OCI-LY1 (cell line): ENCODE measurements around the gene HTRA3.

ENCODE experiments used
- H2AFZ ChIP-seq: fragments of 200-600 bp; sonication (generic), shearing (Covaris generic); 2 replicates; pipeline ENCODE4 v1.6.0; 2014; ENCODE audit warnings: antibody characterized with exemption, mild to moderate bottlenecking, low read length
- H3F3A ChIP-seq: fragments of 200-600 bp; sonication (generic), shearing (Covaris generic); 2 replicates; pipeline ENCODE4 v1.6.0; 2014; ENCODE audit warnings: mild to moderate bottlenecking, antibody characterized with exemption, low read length, moderate library complexity; ENCODE audit not compliant: insufficient read depth
- H3K27ac ChIP-seq: fragments of 200-600 bp; sonication (generic); 2 replicates; pipeline ENCODE4 v1.5.1; 2014; ENCODE audit warnings: low read length, mixed run types, mild to moderate bottlenecking, low read depth; ENCODE audit not compliant: poor library complexity, severe bottlenecking
- H3K27me3 ChIP-seq: fragments of 200-600 bp; sonication (generic); 2 replicates; pipeline ENCODE4 v1.6.0; 2014; ENCODE audit warnings: antibody characterized with exemption, mild to moderate bottlenecking, low read length, moderate library complexity; ENCODE audit not compliant: insufficient read depth
- H3K36me3 ChIP-seq: fragments of 200-600 bp; sonication (generic); 2 replicates; pipeline ENCODE4 v1.6.1; 2014; ENCODE audit warnings: mild to moderate bottlenecking, antibody characterized with exemption, low read length, moderate library complexity, mixed read lengths; ENCODE audit not compliant: insufficient read depth
- H3K4me1 ChIP-seq: fragments of 200-600 bp; sonication (generic); 2 replicates; pipeline ENCODE4 v1.5.1; 2014; ENCODE audit warnings: mild to moderate bottlenecking, low read length, moderate library complexity; ENCODE audit not compliant: insufficient read depth, severe bottlenecking
- H3K4me2 ChIP-seq: fragments of 200-600 bp; sonication (generic), shearing (Covaris generic); 2 replicates; pipeline ENCODE4 v1.6.1; 2014; ENCODE audit warnings: low read length
- H3K4me3 ChIP-seq: fragments of 200-600 bp; sonication (generic); 2 replicates; pipeline ENCODE4 v1.5.1; 2014; ENCODE audit warnings: low read length, low read depth, mild to moderate bottlenecking, mixed read lengths; ENCODE audit not compliant: poor library complexity, severe bottlenecking
- H3K79me2 ChIP-seq: fragments of 200-600 bp; shearing (Covaris generic); 2 replicates; pipeline ENCODE4 v1.6.1; 2016; ENCODE audit warnings: mixed run types, low read length, mixed read lengths; ENCODE audit not compliant: insufficient read depth
- H3K9ac ChIP-seq: fragments of 200-600 bp; sonication (generic), shearing (Covaris generic); 2 replicates; pipeline ENCODE4 v1.6.1; 2014; ENCODE audit warnings: mild to moderate bottlenecking, low read length, mixed read lengths
- H3K9me2 ChIP-seq: fragments of 200-600 bp; sonication (generic), shearing (Covaris generic); 2 replicates; pipeline ENCODE4 v1.6.1; 2014; ENCODE audit warnings: low read depth, mild to moderate bottlenecking, low read length, mixed read lengths
- H3K9me3 ChIP-seq: fragments of 200-600 bp; shearing (Covaris generic); 2 replicates; pipeline ENCODE4 v1.6.1; 2014; ENCODE audit warnings: low read length, mixed read lengths
- H4K20me1 ChIP-seq: fragments of 200-600 bp; sonication (generic), shearing (Covaris generic); 2 replicates; pipeline ENCODE4 v1.6.0; 2016; ENCODE audit warnings: mild to moderate bottlenecking, low read length; ENCODE audit not compliant: insufficient read depth
- CTCF ChIP-seq: fragments of 200-600 bp; sonication (generic), shearing (Covaris generic); IDR thresholded peaks from 2 replicates; pipeline ENCODE4 v1.5.1; 2017; ENCODE audit warnings: mild to moderate bottlenecking, antibody characterized with exemption, low read length, moderate library complexity, mixed read lengths
- EZH2 ChIP-seq: fragments of 200-600 bp; sonication (generic), shearing (Covaris generic); IDR thresholded peaks from 2 replicates; pipeline ENCODE4 v1.8.0; 2017; ENCODE audit warnings: borderline replicate concordance, mixed run types, mild to moderate bottlenecking, antibody characterized with exemption, low read length, moderate library complexity, mixed read lengths

HTRA3 gene

GRCh38 chr4:8308144-8308543 is 38.6 kb downstream of the HTRA3 start:
- H3K27me3 ChIP-seq, result no peaks in the 10 kb centered on the region
- H3K9me3 ChIP-seq, result no peaks in the 10 kb centered on the region
- TF ChIP-seq EZH2 (no peak), CTCF (no peak)
- peaks cover 21% of the 10 kb centered on the region for H3K4me1 ChIP-seq
- H3F3A ChIP-seq, result no peaks in the 10 kb centered on the region
- H4K20me1 ChIP-seq, result no peaks in the 10 kb centered on the region
- H2AFZ ChIP-seq, result no peak overlapping the region
- H3K4me2 ChIP-seq, result no peak overlapping the region
- H3K4me3 ChIP-seq, result no peak overlapping the region
- no peak overlapping the region for H3K9ac ChIP-seq
- no peaks in the 10 kb centered on the region for H3K9me2 ChIP-seq
- H3K27ac ChIP-seq, result no peak overlapping the region
- no peaks in the 10 kb centered on the region for H3K79me2 ChIP-seq
- H3K36me3 ChIP-seq, result no peaks in the 10 kb centered on the region; the same call in 1 of the 2 replicates

GRCh38 chr4:8308856-8309771 is 39.6 kb downstream of the HTRA3 start:
- H3K9ac ChIP-seq, result no peak overlapping the region
- TF ChIP-seq CTCF (no peak), EZH2 (no peak)
- no peak overlapping the region for H3K4me3 ChIP-seq
- H3K79me2 ChIP-seq, result no peaks in the 10 kb centered on the region
- H4K20me1 ChIP-seq, result no peaks in the 10 kb centered on the region
- no peak overlapping the region for H2AFZ ChIP-seq
- no peak overlapping the region for H3K4me2 ChIP-seq
- no peak overlapping the region for H3K27ac ChIP-seq
- no peaks in the 10 kb centered on the region for H3K9me2 ChIP-seq
- peaks cover 25% of the 10 kb centered on the region for H3K4me1 ChIP-seq
- H3K9me3 ChIP-seq, result no peaks in the 10 kb centered on the region
- H3K27me3 ChIP-seq, result no peaks in the 10 kb centered on the region
- no peaks in the 10 kb centered on the region for H3F3A ChIP-seq
- H3K36me3 ChIP-seq, result no peaks in the 10 kb centered on the region; the same call in 1 of the 2 replicates

GRCh38 chr4:8310306-8310705 is 40.8 kb downstream of the HTRA3 start:
- no peak for TF ChIP-seq EZH2
- no peak for TF ChIP-seq CTCF
- Histone ChIP-seq H3K27me3 (no peaks in the 10 kb centered on the region), H2AFZ (no peak overlapping the region), H3K9ac (no peak overlapping the region), H3K9me3 (no peaks in the 10 kb centered on the region), H3K36me3 (no peaks in the 10 kb centered on the region; the same call in 1 of the 2 replicates), H4K20me1 (no peaks in the 10 kb centered on the region), H3K9me2 (no peaks in the 10 kb centered on the region), H3K4me2 (no peak overlapping the region), H3K4me1 (peaks cover 37% of the 10 kb centered on the region), H3K27ac (no peak overlapping the region), H3K4me3 (no peak overlapping the region), H3K79me2 (no peaks in the 10 kb centered on the region), H3F3A (no peaks in the 10 kb centered on the region)
